ENCODE measurements around the gene CCDC51. TPM values are rescaled to one million over a fixed set of nuclear protein-coding genes. Genes with fewer than 3 reads are reported as not detected.
A peak's percentile ranks its signal among the peaks of the same experiment; 100 is the strongest.
"Not testable (repeated sequence)": the region's sequence is repeated elsewhere in the genome, so short reads cannot be mapped to it uniquely, and the experiment has no call there.

Gene CCDC51
- total and polyA plus RNA-seq, 4 donors, result 6.6 to 14.4 (median 11.1) TPM

DNA sequence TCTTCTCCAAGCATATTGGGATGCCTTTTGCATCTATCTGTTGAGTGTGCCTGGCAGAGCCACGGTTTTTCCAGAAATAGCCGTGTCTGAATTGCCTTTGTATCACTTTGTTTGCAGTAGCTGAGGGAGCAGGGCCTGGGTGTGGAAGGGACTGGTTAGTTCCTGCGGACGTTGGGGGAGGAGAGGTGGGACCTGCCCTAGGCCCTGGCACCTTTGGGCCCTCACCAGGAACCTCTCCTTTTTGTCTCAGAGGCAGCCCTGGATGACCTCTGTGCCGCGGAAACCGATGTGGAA, 25.3 kb upstream of the CCDC51 start:
- H3K4me3 ChIP-seq, result no peak overlapping the region

GRCh38 chr3:48464713-48465221, 24.8 kb upstream of the CCDC51 start:
- H3K27me3 ChIP-seq (ENCODE audit: control insufficient read depth in 3 of 3, insufficient read depth in 3 of 3, low read length in 2 of 3), result no peaks in the 10 kb centered on the region
- H3K27ac ChIP-seq (ENCODE audit: low read depth in 1 of 2, low read length in 1 of 2), result peak overlapping the region; percentile 65 to 92
- peaks cover 3 to 35% (median 21%) of the 10 kb centered on the region in 4 donors for H3K36me3 ChIP-seq (ENCODE audit: control insufficient read depth in 4 of 4, insufficient read depth in 4 of 4, low read length in 4 of 4)
- H3K9me3 ChIP-seq (ENCODE audit: control insufficient read depth in 4 of 4, insufficient read depth in 3 of 4, low read length in 3 of 4), result no peaks in the 10 kb centered on the region
- H3K9ac ChIP-seq (ENCODE audit: insufficient read depth in 1 of 2, low read length in 2 of 2), result no peak overlapping the region
- peaks cover 0 to 29% (median 18%) of the 10 kb centered on the region in 5 donors for H3K4me1 ChIP-seq (ENCODE audit: control insufficient read depth in 5 of 5, insufficient read depth in 5 of 5, low read length in 5 of 5)
- WGBS, 2 donors, result 95 to 96% methylated on average over 17 of the region's 17 CpGs
- TF ChIP-seq CTCF (IDR thresholded peaks at IDR 0.05; ENCODE audit: control extremely low read depth, extremely low read depth), result no peak
- no peak for ATAC-seq (ENCODE audit: insufficient read depth, low FRiP score)
- DNase-seq, result no peak
- H3K4me3 ChIP-seq, result no peak overlapping the region

More for the DNA sequence above, 25.3 kb upstream of the CCDC51 start:
- Histone ChIP-seq H3K9me3 (ENCODE audit: control insufficient read depth in 4 of 4, insufficient read depth in 3 of 4, low read length in 3 of 4) (no peaks in the 10 kb centered on the region), H3K27ac (ENCODE audit: low read depth in 1 of 2, low read length in 1 of 2) (peak overlapping the region; percentile 65 to 92), H3K9ac (ENCODE audit: insufficient read depth in 1 of 2, low read length in 2 of 2) (peak overlapping the region in 1 of 2 donors; percentile 51), H3K27me3 (ENCODE audit: control insufficient read depth in 3 of 3, insufficient read depth in 3 of 3, low read length in 2 of 3) (no peaks in the 10 kb centered on the region), H3K4me1 (ENCODE audit: control insufficient read depth in 5 of 5, insufficient read depth in 5 of 5, low read length in 5 of 5) (peaks cover 0 to 32% (median 18%) of the 10 kb centered on the region in 5 donors), H3K36me3 (ENCODE audit: control insufficient read depth in 4 of 4, insufficient read depth in 4 of 4, low read length in 4 of 4) (peaks cover 3 to 34% (median 22%) of the 10 kb centered on the region in 4 donors)
- ATAC-seq (ENCODE audit: insufficient read depth, low FRiP score) (no peak), DNase-seq (no peak)
- 21 to 45% methylated on average over 7 of the region's 7 CpGs for WGBS, 2 donors
- TF ChIP-seq CTCF (IDR thresholded peaks at IDR 0.05; ENCODE audit: control extremely low read depth, extremely low read depth), result no peak

GRCh38 chr3:48463703-48464102, 23.8 kb upstream of the CCDC51 start:
- Histone ChIP-seq H3K4me1 (ENCODE audit: control insufficient read depth in 5 of 5, insufficient read depth in 5 of 5, low read length in 5 of 5) (peaks cover 0 to 27% (median 18%) of the 10 kb centered on the region in 5 donors), H3K36me3 (ENCODE audit: control insufficient read depth in 4 of 4, insufficient read depth in 4 of 4, low read length in 4 of 4) (peaks cover 13 to 35% (median 24%) of the 10 kb centered on the region in 4 donors), H3K4me3 (no peak overlapping the region), H3K27me3 (ENCODE audit: control insufficient read depth in 3 of 3, insufficient read depth in 3 of 3, low read length in 2 of 3) (no peaks in the 10 kb centered on the region), H3K9me3 (ENCODE audit: control insufficient read depth in 4 of 4, insufficient read depth in 3 of 4, low read length in 3 of 4) (no peaks in the 10 kb centered on the region), H3K9ac (ENCODE audit: insufficient read depth in 1 of 2, low read length in 2 of 2) (no peak overlapping the region), H3K27ac (ENCODE audit: low read depth in 1 of 2, low read length in 1 of 2) (peak overlapping the region in 1 of 2 donors; percentile 48)
- WGBS, 2 donors, result 80 to 94% methylated on average over 9 of the region's 9 CpGs
- DNase-seq (no peak), ATAC-seq (ENCODE audit: insufficient read depth, low FRiP score) (no peak)
- no peak for TF ChIP-seq CTCF (IDR thresholded peaks at IDR 0.05; ENCODE audit: control extremely low read depth, extremely low read depth)

DNA sequence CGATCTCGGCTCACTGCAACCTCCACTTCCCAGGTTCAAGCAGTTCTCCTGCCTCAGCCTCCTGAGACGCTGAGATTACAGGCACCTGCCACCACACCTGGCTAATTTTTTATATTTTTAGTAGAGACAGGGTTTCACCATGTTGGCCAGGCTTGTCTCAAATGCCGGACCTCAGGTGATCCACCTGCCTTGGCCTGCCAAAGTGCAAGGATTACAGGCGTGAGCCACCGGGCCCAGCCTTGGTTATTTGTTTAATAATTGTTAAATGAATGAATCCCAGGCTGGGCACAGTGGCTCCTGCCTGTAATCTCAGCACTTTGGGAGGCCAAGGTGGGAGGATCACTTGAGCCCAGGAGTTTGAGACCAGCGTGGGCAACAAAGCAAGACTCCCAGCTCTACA, 21.8 kb upstream of the CCDC51 start:
- not testable (repeated sequence) for H3K4me3 ChIP-seq; H3K27me3 ChIP-seq (ENCODE audit: control insufficient read depth in 3 of 3, insufficient read depth in 3 of 3, low read length in 2 of 3); H3K27ac ChIP-seq (ENCODE audit: low read depth in 1 of 2, low read length in 1 of 2); H3K9ac ChIP-seq (ENCODE audit: insufficient read depth in 1 of 2, low read length in 2 of 2); H3K9me3 ChIP-seq (ENCODE audit: control insufficient read depth in 4 of 4, insufficient read depth in 3 of 4, low read length in 3 of 4); ATAC-seq (ENCODE audit: insufficient read depth, low FRiP score); DNase-seq
- Histone ChIP-seq H3K4me1 (ENCODE audit: control insufficient read depth in 5 of 5, insufficient read depth in 5 of 5, low read length in 5 of 5) (peaks cover 0 to 18% (median 2%) of the 10 kb centered on the region in 5 donors), H3K36me3 (ENCODE audit: control insufficient read depth in 4 of 4, insufficient read depth in 4 of 4, low read length in 4 of 4) (peaks cover 10 to 28% (median 20%) of the 10 kb centered on the region in 4 donors)
- 93% methylated on average over 7 of the region's 7 CpGs for WGBS, 2 donors

Data from lung (tissue), 12 donors.